Activated T-helper 1 cell treated with anti-CD3 and anti-CD28 coated beads, Interleukin-12 subunit alpha, Interleukin-12 subunit beta, Interleukin-2, Interleukin-4 antibody, amounts not matched to agents 30 ng/mL and 10 ng/mL and 1 ng/mL, durations not matched to agents 14 hours and 24 hours and 36 hours (primary cell): Measurements from ENCODE around the gene MRPS34. TPM values are rescaled to one million over a fixed set of nuclear protein-coding genes. Genes with fewer than 3 reads are reported as not detected.
"Not testable (repeated sequence)": the region's sequence is repeated elsewhere in the genome, so short reads cannot be mapped to it uniquely, and the experiment has no call there.

ENCODE experiments used
- DNase-seq: peaks from one replicate; pipeline ENCODE4 v3.0.0; 2021; ENCODE audit warnings: low spot score
- H3K27ac Mint-ChIP-seq: one replicate; pipeline ENCODE4 v1.8.0; 2021; ENCODE audit warnings: mild to moderate bottlenecking, mixed read lengths
- H3K27me3 Mint-ChIP-seq: one replicate; pipeline ENCODE4 v1.8.0; 2022; ENCODE audit warnings: mild to moderate bottlenecking, moderate library complexity, mixed read lengths; ENCODE audit not compliant: insufficient read depth
- H3K36me3 Mint-ChIP-seq: one replicate; pipeline ENCODE4 v1.8.0; 2021; ENCODE audit warnings: low read depth, mixed read lengths
- H3K4me1 Mint-ChIP-seq: one replicate; pipeline ENCODE4 v1.8.0; 2021; ENCODE audit warnings: low read depth, mixed read lengths
- H3K4me3 Mint-ChIP-seq: one replicate; pipeline ENCODE4 v1.8.0; 2021; ENCODE audit warnings: mild to moderate bottlenecking, moderate library complexity, mixed read lengths
- H3K9me3 Mint-ChIP-seq: one replicate; pipeline ENCODE4 v1.8.0; 2021; ENCODE audit warnings: mixed read lengths
- intact Hi-C: fragments of 100-400 bp; cut with micrococcal nuclease; formaldehyde crosslinking; loops from one replicate; pipeline ENCODE4 v1.15.1; 2024
- total RNA-seq: library from RNA; stranded (reverse); gene quantifications from 2 replicates; pipeline ENCODE4 v1.2.3, GENCODE V29; 2022

Gene MRPS34
- total RNA-seq, 1 donor from 2014 or later, result 209 TPM

DNA sequence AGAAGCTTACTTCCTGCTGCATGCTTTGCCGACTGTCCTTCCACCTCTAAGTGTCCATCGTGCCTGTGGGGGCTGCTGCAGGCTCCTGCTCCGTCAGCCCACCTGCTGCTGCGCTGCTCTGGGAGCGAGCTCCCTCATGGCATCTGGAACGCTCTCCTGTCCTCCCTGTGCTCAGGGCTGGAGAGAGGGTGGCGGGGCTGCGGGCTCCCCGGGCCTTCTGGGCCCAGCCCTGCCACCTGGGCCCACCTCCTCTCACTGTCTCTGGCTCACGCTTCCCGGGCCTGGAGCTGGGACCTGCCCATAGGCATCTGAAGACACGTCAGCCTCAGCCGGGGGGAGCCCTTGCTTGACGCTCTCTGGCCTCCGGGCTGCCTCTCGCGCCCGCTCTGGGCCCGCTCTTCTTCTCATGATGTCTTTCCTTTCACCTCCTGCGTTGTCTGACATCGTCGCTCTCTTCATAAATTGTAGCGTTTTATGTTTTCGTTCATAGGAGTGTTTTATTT lies 28.5 kb downstream of the MRPS34 start:
- Mint-ChIP-seq H3K36me3 (peaks cover 7% of the 10 kb centered on the region), H3K27ac (no peak overlapping the region), H3K4me3 (no peak overlapping the region), H3K9me3 (no peaks in the 10 kb centered on the region), H3K27me3 (no peaks in the 10 kb centered on the region), H3K4me1 (no peaks in the 10 kb centered on the region)
- no peak for DNase-seq
- intact Hi-C loops, result no loop called here

DNA sequence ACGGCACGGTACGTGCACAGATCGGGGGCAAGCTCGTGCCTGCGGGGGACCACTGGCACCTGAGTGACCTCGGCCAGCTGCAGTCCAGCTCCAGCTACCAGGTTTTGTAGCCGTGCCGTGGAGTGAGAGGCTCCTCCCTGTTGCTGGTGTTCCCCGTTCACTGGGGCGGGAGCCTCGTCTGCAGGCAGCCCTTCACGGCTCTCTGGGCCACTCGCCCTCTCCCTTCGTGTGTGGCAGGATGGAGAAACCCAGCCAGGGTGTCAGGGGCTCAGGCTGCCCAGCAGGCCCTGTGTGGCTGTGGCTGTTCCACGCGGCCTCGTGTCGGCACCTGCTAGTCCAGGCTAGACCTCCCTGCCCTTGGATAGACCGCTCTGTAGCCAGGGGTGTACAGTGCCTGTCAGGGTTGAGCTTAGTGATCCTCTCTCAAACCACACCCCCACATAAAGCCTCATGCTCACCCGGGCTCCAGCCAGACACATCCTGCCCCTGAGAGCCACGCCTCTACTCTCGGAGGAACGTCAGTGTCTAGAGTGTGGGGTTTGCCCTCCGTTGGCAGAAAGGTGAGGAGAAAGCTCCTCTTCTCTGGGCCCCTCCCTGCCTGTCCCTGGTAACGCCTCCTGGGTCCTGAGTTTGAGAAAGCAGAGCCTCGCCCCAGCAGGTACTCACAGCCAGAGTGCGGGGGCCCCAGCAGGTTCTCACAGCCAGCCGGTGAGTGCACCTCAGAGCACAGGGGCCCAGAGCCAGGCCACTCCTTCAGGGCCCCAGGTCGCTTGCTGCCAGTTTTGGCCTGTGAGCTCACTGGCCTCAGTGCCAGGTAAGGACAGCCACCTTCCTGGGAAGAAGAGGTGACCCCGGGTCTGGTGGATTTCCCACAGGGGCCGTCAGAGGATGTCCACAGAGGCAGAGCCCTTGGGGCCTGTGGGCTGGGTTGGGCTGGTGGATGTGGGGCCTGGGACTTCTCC lies 29.3 kb downstream of the MRPS34 start:
- no peak overlapping the region for H3K27ac Mint-ChIP-seq
- H3K36me3 Mint-ChIP-seq, result peaks cover 6% of the 10 kb centered on the region
- no peaks in the 10 kb centered on the region for H3K4me1 Mint-ChIP-seq
- no peak for DNase-seq
- no peak overlapping the region for H3K4me3 Mint-ChIP-seq
- no peaks in the 10 kb centered on the region for H3K27me3 Mint-ChIP-seq
- intact Hi-C loops, result no loop called here
- H3K9me3 Mint-ChIP-seq, result no peaks in the 10 kb centered on the region

DNA sequence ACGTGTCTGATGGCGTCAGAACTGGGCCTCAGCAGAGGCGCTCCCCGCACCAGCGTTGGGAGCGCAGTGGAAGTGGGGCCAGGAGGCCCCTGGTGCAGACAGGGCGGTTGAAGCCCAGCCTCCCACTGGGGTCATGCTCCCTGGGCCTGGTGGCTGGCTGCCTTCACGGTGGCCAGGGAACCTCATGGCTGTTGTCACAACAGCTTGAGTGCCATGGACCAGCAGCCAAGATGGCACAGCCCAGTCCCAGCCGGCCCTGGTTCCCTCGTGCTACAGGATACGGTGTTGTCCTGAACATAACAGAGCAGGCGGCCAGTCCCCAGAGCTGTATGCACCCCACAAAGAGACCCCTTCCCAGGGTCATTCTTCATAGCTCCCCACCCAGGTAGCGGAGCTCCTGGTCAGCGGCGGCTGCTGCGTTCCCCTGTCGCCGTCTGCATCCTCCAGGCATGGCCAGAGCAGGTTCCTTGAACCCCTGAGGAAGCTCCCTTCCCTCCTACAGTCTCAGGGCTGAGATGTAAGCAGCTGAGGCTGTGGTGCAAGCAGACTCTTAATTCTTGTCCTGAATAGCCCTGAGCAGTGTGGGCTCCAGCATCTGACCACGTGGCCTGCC lies 31.3 kb downstream of the MRPS34 start:
- intact Hi-C loops, result no loop called here
- Mint-ChIP-seq H3K9me3 (no peaks in the 10 kb centered on the region), H3K4me3 (no peak overlapping the region), H3K27me3 (no peaks in the 10 kb centered on the region), H3K4me1 (no peaks in the 10 kb centered on the region), H3K36me3 (peaks cover 4% of the 10 kb centered on the region), H3K27ac (no peak overlapping the region)
- DNase-seq, result no peak

DNA sequence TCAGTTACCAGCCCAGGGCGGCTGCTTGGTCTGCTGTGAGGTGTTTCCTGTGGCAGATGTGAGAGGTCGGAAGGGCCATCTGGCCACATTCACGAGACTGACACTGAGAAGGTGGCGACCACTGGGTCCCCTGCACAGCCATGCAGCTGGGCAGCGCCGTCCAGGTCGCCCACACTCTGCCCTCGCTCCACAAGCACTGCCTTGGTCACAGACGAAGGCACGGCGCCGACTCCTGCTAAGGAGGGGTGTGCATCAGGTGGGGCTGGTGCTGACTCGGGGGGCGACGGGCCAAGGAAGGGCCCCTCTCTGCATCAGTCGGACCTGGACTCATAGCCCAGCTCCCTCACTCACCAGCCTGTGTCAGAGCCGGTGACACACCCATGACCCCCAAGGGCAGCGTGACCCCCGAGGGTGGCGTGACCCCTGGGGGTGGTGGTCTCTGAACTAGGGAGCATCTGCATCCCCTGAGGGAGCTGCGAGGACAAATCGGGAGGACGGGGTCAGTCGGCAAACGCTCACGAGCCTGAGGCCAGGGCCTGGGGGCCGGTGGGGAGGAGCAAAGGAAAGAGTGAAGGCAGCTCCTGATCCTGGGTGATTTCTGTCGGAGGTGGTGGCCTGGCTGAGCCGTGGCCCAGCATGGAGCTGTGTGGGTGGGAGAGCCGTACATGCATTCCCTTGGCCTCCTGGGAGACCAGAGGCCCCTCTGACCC lies 32.0 kb downstream of the MRPS34 start:
- intact Hi-C loops, result no loop called here
- H3K36me3 Mint-ChIP-seq, result peaks cover 4% of the 10 kb centered on the region
- no peaks in the 10 kb centered on the region for H3K4me1 Mint-ChIP-seq
- no peak for DNase-seq
- no peaks in the 10 kb centered on the region for H3K27me3 Mint-ChIP-seq
- H3K9me3 Mint-ChIP-seq, result no peaks in the 10 kb centered on the region
- H3K4me3 Mint-ChIP-seq, result no peak overlapping the region
- H3K27ac Mint-ChIP-seq, result no peak overlapping the region

DNA sequence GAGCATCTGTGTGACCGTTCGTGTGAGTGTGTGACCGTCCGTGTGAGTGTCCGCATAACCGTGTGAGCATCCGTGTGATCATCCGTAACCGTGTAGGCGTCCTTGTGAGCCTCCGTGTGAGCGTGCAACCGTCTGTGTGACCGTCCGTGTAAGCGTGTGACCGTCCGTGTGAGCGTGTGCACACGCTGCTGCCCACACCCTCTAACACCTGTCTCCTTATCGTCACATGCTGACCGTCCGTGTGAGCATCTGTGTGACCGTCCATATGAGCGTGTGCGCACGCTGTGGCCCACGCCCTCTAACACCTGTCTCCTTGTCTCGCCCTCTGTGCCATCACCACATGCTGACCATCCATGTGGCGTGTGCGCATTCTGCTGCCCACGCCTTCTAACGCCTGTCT lies 32.7 kb downstream of the MRPS34 start:
- Mint-ChIP-seq H3K4me3 (no peak overlapping the region), H3K27ac (no peak overlapping the region), H3K9me3 (no peaks in the 10 kb centered on the region), H3K27me3 (no peaks in the 10 kb centered on the region), H3K4me1 (no peaks in the 10 kb centered on the region), H3K36me3 (peaks cover 4% of the 10 kb centered on the region)
- intact Hi-C loops, result no loop called here
- DNase-seq, result no peak

DNA sequence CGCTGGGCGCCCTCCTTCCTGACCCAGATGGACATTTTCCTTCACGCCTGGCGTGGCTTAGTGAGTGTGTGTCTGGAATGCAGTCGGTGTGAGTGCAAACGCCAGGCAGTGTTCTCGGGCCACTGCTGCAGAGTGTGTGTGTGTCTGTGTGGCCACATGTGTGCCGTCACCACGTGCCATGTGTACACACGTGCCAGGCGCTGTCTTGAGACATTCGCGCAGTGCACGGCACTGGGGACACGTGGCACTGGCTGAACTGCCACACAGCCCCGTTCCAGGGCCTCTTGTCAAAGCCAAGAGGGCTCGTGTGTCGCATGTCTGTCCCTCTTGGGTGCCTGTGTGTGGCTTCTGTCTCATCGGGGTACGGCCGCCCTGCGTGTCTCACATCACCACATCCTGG lies 38.1 kb downstream of the MRPS34 start:
- H3K4me1 Mint-ChIP-seq, result no peaks in the 10 kb centered on the region

DNA sequence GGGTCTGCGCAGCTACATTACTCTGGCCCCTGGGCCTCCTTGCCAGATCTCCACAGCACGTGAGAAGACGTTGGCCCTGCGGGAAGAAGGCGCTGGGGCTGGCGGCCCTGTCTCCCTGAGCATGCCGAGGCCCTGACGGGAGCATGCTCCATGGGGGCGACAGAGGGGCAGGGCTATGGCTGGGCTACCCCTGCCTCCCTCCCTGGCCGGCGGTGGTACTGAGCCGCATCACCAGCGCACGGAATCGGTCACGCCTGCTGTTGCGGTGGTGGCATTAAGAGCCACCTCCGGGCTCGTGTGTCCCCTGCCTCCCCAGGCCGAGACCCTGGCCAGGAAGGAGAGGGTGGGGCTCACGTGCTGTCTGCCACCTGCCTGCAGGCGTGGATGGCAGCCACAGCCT lies 38.8 kb downstream of the MRPS34 start:
- H3K4me1 Mint-ChIP-seq, result no peaks in the 10 kb centered on the region
- no peaks in the 10 kb centered on the region for H3K27me3 Mint-ChIP-seq
- intact Hi-C loops, result no loop called here
- no peak overlapping the region for H3K4me3 Mint-ChIP-seq
- no peak overlapping the region for H3K27ac Mint-ChIP-seq
- peaks cover 3% of the 10 kb centered on the region for H3K36me3 Mint-ChIP-seq
- DNase-seq, result no peak
- H3K9me3 Mint-ChIP-seq, result no peaks in the 10 kb centered on the region

More for the DNA sequence above, 38.1 kb downstream of the MRPS34 start:
- Mint-ChIP-seq H3K4me3 (no peak overlapping the region), H3K36me3 (peaks cover 3% of the 10 kb centered on the region), H3K27me3 (no peaks in the 10 kb centered on the region), H3K27ac (no peak overlapping the region), H3K9me3 (no peaks in the 10 kb centered on the region)
- no peak for DNase-seq
- intact Hi-C loops, result no loop called here

DNA sequence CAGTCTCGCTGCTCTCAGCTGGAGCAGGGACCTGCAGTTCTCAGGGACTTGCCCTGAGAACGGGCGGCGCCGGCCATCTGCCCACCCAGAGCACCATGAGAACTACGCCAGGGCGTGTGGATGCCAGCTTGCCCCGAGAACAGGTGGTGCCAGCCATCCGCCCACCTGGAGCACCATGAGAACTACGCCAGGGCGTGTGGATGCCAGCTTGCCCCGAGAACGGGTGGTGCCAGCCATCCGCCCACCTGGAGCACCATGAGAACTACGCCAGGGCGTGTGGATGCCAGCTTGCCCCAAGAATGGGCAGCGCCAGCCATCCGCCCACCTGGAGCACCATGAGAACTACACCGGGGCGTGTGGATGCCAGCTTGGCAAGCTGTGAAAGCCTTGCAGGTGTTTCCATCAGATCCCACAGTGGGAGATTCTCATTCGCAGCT lies 40.4 kb downstream of the MRPS34 start:
- H3K36me3 Mint-ChIP-seq, intact Hi-C loops, H3K9me3 Mint-ChIP-seq, DNase-seq, H3K27ac Mint-ChIP-seq, H3K27me3 Mint-ChIP-seq, H3K4me1 Mint-ChIP-seq, H3K4me3 Mint-ChIP-seq: not testable (repeated sequence)

DNA sequence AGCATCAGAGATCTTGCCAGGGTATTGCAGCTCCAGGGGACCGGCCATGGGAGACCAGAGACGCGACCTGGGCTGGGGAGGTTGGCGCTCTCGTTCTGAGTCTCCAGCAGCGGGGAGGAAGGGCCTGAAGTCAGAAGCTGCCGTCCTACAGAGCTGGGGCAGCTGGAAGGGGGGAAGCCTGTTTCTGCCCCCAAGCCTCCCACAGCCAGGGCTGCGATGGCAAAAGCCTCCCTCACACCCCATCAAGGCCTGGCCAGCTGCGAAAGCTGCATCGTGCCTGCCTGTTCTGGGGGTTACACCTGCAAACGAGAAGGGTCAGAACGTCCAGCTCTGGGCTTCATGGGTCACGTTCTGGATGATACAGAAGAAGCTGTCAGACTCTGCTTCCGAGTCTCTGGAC lies 40.9 kb downstream of the MRPS34 start:
- Mint-ChIP-seq H3K4me1 (no peaks in the 10 kb centered on the region), H3K4me3 (no peak overlapping the region), H3K9me3 (no peaks in the 10 kb centered on the region), H3K36me3 (peaks cover 6% of the 10 kb centered on the region), H3K27me3 (no peaks in the 10 kb centered on the region), H3K27ac (no peak overlapping the region)
- intact Hi-C loops, result no loop called here
- DNase-seq, result no peak

DNA sequence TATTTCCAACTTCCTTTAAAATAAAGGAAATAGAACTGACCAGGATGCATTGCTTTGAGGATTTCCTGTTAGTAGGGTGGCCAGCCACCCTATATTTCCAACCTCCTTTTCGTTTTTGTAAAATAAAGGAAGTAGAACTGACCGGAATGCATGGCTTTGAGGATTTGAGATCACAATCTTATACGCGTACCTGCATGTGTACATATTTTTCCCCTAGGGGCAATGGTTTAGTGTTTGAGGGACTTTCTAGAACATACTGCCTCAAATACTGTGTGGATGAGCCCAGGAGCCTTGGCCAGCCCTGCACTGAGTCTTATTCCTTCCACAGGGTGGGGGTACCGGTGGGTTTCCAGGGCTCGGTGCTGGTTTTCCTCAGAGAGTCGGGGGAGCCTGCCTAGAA lies 41.3 kb downstream of the MRPS34 start:
- H3K9me3 Mint-ChIP-seq, result no peaks in the 10 kb centered on the region
- H3K27ac Mint-ChIP-seq, result no peak overlapping the region
- intact Hi-C loops, result no loop called here
- H3K4me1 Mint-ChIP-seq, result no peaks in the 10 kb centered on the region
- H3K36me3 Mint-ChIP-seq, result peaks cover 9% of the 10 kb centered on the region
- no peak for DNase-seq
- no peaks in the 10 kb centered on the region for H3K27me3 Mint-ChIP-seq
- no peak overlapping the region for H3K4me3 Mint-ChIP-seq

DNA sequence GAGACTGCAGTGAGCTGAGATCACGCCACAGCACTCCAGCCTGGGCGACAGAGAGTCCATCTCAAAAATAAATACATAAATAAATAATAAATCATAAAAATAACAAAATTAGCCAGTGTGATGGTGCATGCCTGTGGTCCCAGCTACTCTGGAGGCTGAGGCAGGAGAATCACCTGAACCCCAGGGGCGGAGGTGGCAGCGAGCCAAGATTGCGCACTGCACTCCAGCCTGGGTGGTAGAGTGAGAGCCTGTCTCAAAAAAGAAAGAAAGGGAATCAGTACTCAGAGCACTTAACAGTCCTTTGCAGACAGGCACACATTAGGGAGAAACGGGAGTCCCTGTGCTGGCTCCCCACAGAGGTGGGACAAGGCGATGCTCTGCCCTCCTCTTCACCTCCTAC lies 41.9 kb downstream of the MRPS34 start:
- intact Hi-C loops, result no loop called here
- peaks cover 9% of the 10 kb centered on the region for H3K36me3 Mint-ChIP-seq
- no peaks in the 10 kb centered on the region for H3K27me3 Mint-ChIP-seq
- H3K4me1 Mint-ChIP-seq, result no peaks in the 10 kb centered on the region
- H3K9me3 Mint-ChIP-seq, result no peaks in the 10 kb centered on the region
- no peak for DNase-seq
- H3K27ac Mint-ChIP-seq, result no peak overlapping the region
- H3K4me3 Mint-ChIP-seq, result no peak overlapping the region

DNA sequence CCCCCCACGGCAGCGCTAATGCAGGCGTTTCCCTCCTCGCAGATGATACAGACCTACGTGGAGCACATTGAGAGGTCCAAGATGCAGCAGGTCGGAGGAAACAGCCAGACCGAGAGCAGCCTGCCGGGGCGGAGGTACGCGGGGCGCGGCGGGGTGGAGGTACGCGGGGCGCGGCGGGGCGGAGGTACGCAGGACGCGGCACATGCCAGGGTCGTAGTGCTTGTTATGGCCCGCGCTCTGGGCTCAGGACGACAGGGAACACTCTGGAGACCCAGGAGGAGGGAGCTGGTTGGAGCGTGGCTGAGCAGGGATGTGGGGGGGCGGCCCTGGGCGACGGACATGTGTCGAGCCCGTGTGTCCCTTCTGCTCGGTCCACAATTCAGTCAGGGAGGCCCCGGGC lies 43.5 kb downstream of the MRPS34 start:
- Mint-ChIP-seq H3K9me3 (no peaks in the 10 kb centered on the region), H3K27me3 (no peaks in the 10 kb centered on the region)

DNA sequence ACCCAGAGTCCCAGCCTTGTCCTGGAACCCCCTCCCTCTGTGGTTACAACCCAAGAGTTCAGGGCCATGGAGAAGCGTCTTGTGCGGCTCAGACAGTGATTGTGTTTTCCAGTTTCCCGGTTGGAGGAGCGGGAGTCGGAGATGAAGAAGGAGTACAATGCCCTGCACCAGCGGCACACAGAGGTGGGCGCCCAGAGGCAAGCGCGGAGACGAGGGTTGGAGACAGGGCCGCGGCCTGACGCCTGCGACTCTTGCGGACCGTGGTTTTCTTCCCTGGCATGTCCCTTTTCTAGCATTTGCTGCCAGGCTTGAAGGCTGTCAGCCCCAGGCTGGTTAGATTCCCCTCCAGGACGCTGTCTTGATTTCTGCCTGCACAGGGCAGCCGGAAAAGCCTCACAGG lies 43.9 kb downstream of the MRPS34 start:
- H3K27ac Mint-ChIP-seq, result no peak overlapping the region
- H3K36me3 Mint-ChIP-seq, result peaks cover 9% of the 10 kb centered on the region
- intact Hi-C loops, result no loop called here
- H3K4me1 Mint-ChIP-seq, result no peaks in the 10 kb centered on the region
- H3K27me3 Mint-ChIP-seq, result no peaks in the 10 kb centered on the region
- no peaks in the 10 kb centered on the region for H3K9me3 Mint-ChIP-seq
- no peak for DNase-seq
- H3K4me3 Mint-ChIP-seq, result no peak overlapping the region

More for the DNA sequence above, 43.5 kb downstream of the MRPS34 start:
- no peaks in the 10 kb centered on the region for H3K4me1 Mint-ChIP-seq
- intact Hi-C loops, result no loop called here
- no peak overlapping the region for H3K4me3 Mint-ChIP-seq
- peaks cover 9% of the 10 kb centered on the region for H3K36me3 Mint-ChIP-seq
- H3K27ac Mint-ChIP-seq, result no peak overlapping the region
- DNase-seq, result no peak
